Cardiac fibroblast (primary cell): ENCODE results near the gene LAMA2.

ENCODE experiments used
- DNase-seq, 2 donors: peaks; one replicate each; pipeline versions ENCODE4 v3.0.0 to v3.0.0-alpha.2; 2010; ENCODE audit warnings: low read depth in 2 of 2
- H3K4me3 ChIP-seq, 2 donors: replicated peaks in 1 of 2; 1 replicate in 1 of 2; 2 replicates in 1 of 2; pipeline ENCODE4 v1.5.1; 2011; ENCODE audit warnings: low read depth in 2 of 2, low read length in 2 of 2, mild to moderate bottlenecking in 2 of 2, moderate library complexity in 1 of 2
- TF ChIP-seq, protein P1 (sequence below): IDR thresholded peaks from one replicate; pipeline ENCODE4 v1.5.1; 2011; ENCODE audit warnings: low read depth, mild to moderate bottlenecking, low read length, inconsistent platforms

LAMA2 gene

DNA sequence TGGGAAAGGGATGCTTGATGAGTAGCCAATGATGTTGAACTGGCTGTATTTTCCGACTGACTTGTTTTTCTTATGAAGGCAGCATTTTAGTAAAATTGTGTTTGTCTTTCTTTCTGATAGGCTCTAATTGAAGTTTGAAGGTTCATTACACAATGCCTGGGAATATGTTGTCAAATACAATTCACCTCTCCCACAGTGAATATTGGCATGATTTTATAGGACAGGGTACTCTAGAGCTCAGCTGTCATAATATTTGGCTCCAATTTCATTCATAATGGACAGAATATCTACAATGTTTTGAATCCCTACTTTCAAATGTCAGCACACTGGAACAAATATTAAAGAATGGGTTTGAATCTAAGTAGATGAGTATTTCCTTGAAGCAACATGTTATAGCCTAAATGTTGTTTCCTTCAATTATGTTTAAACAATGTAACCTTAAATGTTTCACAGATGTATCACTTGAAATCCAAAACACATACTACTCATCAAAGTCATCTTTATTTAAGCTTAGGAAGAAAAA is 81.4 kb downstream of the LAMA2 start:
- H3K4me3 ChIP-seq = no peak overlapping the region
- peak in 1 of 2 donors; percentile 38 for DNase-seq
- TF ChIP-seq, protein P1, sequence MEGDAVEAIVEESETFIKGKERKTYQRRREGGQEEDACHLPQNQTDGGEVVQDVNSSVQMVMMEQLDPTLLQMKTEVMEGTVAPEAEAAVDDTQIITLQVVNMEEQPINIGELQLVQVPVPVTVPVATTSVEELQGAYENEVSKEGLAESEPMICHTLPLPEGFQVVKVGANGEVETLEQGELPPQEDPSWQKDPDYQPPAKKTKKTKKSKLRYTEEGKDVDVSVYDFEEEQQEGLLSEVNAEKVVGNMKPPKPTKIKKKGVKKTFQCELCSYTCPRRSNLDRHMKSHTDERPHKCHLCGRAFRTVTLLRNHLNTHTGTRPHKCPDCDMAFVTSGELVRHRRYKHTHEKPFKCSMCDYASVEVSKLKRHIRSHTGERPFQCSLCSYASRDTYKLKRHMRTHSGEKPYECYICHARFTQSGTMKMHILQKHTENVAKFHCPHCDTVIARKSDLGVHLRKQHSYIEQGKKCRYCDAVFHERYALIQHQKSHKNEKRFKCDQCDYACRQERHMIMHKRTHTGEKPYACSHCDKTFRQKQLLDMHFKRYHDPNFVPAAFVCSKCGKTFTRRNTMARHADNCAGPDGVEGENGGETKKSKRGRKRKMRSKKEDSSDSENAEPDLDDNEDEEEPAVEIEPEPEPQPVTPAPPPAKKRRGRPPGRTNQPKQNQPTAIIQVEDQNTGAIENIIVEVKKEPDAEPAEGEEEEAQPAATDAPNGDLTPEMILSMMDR = no peak

DNA sequence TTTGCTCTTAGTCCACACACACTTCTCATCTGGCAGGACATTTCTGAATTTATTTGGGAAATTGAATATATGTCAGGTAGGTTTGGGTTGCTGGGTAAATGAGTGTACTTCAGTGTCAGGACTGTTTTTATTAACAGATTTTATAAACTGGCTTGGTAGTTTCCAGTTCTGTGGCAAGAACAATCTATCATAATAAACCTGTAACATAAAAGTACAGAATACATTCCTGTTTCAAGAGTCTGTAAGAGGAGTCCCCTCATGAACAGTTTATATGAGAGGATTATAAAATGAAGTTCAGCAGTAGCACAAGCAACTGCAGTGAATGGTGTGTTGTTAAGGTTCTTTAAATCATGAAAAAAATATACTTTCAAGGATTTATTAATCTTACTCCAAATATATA is 81.8 kb downstream of the LAMA2 start:
- no peak overlapping the region for H3K4me3 ChIP-seq
- DNase-seq = no peak
- TF ChIP-seq, protein P1 = no peak

DNA sequence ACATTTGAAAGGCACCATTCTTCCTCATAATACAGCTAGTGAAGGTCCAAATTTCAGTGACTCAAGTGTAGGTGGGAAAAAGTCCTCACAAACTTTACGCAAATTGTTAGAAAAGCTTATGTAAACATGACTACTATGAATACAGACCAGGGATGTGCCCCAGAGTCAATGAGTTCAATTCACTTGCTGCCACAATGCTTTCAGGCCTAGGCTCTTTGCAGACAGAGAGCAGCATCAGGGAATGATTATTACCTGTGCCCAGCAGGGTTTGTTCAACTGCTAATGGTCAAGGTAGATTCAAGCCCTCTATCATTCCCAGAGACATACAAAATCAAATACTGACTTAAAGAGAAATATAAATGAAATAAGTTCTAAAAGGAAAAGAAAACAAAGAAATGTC is 84.0 kb downstream of the LAMA2 start:
- no peak for DNase-seq
- TF ChIP-seq, protein P1 = no peak
- H3K4me3 ChIP-seq = no peak overlapping the region

DNA sequence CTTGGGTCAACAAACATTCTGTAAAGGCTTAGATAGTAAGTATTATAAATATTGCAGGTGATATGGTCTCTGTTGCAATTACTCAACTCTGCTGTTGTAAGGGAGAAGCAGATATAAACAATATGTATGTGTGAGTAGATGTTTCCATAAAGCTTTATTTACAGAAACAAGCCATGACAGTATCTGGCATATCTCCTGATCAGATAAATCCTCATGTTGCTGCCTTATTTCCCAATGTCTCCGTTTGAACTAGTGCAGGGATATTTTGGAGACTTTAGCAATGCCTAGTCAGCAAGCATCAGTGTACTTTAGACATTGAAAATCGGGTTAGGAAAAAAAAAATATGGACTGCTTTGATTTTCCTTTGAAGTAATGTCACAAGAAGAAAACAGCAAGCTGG is 96.1 kb downstream of the LAMA2 start:
- TF ChIP-seq, protein P1 = no peak
- no peak overlapping the region for H3K4me3 ChIP-seq
- peak; percentile 15 to 24 for DNase-seq

DNA sequence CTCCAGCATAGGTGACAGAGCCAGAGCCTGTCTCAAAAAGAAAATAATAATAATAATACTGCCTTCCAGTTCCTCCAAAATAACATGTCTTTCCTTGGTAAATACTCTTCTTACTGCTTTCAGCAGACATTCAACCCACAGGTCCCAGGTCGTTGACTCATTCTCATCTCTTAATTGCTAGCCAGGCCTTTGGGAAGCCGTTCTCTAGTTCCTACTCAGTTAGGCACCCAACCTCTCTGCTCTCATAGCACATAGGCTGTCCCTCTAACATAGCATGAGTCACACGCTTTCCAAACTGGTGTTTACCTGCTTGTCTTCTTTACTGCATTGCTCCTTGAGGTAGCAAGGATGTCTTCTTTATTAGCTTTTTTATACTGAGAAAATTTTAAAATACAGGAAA is 98.8 kb downstream of the LAMA2 start:
- TF ChIP-seq, protein P1 = no peak
- no peak overlapping the region for H3K4me3 ChIP-seq
- DNase-seq = peak in 1 of 2 donors; percentile 6

DNA sequence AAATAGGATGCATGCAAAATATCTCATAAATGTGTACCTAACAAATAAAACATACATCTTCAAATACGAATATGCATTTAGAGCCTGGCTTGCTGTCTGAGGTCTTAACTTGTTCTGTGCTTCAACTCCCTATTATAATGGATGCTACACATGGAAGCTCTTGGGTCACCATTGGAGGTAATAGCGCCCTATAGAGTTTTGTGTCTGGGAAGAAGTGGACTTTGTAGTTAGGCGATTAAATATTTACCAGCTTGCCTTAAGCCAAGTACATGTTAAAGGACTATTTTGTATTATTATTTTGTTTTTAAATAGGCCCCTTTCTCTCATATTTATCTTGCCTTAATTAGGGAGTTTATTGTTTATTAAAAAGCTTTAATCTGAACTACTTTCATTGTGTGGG is 107.4 kb downstream of the LAMA2 start:
- DNase-seq = no peak
- TF ChIP-seq, protein P1 = no peak
- H3K4me3 ChIP-seq = no peak overlapping the region

DNA sequence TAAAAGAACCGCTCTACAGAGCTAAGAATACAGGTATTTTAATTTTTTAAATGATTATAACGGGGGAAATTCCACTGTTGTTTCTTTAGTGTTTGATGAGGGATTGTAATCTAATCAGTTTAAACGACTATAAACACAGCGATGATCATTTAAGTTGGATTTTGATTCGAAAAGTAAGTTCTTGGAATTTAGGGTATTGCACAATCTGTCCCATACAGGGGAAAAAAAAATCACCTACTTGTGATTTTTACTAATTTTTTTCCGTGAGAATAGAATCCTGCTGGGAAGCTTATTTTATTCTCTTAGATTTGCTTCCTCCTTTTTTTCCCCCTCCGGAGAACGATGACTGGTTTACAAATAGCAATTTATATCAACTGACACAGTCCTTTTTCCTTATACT is 108.0 kb downstream of the LAMA2 start:
- no peak for DNase-seq
- TF ChIP-seq, protein P1 = no peak
- no peak overlapping the region for H3K4me3 ChIP-seq
